Measurements from ENCODE around the gene KCNMA1. TPM values are rescaled to one million over a fixed set of nuclear protein-coding genes. Genes with fewer than 3 reads are reported as not detected.

Gene KCNMA1
- total RNA-seq, 1 donor from 2014 or later: 44.0 TPM

- peak; percentile 82 for ATAC-seq
Measured at GRCh38 chr10:77266242-77266641, 371.4 kb downstream of the KCNMA1 start.

GRCh38 chr10:77264527-77264926 is 373.1 kb downstream of the KCNMA1 start:
- ATAC-seq: no peak
- no peak for DNase-seq (ENCODE audit: low spot score)

More at GRCh38 chr10:77266242-77266641, 371.4 kb downstream of the KCNMA1 start:
- no peak for DNase-seq (ENCODE audit: low spot score)

DNA sequence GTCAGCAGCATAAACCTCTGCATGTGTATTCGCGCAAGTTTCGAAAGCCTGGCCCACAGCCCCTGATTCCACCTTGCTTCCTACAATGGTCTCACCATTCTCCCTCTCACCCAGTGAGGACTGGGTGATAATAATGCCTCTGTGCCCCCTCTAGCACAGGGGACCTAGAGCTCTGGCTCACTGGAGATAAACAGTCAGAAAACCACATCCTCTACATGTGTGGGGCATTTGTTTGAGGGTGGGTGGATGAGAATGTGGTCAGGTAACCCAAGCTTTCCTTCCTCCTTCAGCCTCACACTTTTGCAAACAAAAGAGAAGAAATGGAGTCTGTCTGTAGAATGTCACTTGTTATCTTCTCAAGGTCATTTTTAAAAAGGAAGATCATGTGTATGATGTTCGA is 373.5 kb downstream of the KCNMA1 start:
- ATAC-seq: no peak
- DNase-seq (ENCODE audit: low spot score): no peak

- ATAC-seq: no peak
- no peak for DNase-seq (ENCODE audit: low spot score)
Measured at GRCh38 chr10:77263700-77264099, 373.9 kb downstream of the KCNMA1 start.

DNA sequence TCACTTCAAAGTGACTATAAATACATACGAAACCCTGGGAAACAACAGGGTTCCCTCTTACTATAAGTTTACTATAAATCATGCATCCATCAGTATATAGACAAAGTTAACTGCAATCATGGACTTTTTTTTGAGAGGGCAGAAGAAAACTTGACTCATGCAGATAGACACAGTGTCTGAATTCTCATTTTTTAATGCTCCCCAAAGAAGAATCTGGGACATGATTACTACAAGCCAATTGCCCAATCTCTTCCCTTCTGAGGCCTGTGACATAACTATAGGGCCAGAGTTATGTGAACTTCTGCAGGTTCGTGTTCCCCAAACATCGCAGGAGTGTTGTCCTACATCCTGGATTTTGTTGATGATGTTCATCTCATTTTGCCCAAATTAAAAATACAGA is 376.5 kb downstream of the KCNMA1 start:
- DNase-seq (ENCODE audit: low spot score): no peak
- no peak for ATAC-seq

- DNase-seq (ENCODE audit: low spot score) (no peak), ATAC-seq (no peak)
Measured at GRCh38 chr10:77259171-77259874, 378.3 kb downstream of the KCNMA1 start.

DNA sequence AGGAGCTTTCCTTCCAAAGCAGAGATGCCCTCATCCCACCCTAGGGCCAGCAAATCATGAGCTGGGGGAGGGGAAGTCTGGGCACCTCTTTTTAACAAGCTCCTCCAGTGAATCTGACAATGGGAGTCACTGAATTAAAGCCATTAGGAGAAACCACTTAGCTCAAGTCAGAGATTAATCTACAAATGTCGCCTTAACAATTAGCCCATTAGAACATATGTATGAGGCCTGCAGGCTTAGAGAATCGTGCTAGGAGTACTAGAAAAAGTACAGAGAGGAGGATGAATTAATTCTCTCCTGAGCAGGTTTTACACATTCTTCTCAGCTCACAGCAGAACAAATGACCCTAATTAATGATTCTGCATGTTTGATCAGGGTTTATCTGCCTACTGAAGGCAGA is 381.3 kb downstream of the KCNMA1 start:
- ATAC-seq (no peak), DNase-seq (ENCODE audit: low spot score) (no peak)

- ATAC-seq: no peak
- no peak for DNase-seq (ENCODE audit: low spot score)
Measured at GRCh38 chr10:77253556-77254064, 384.0 kb downstream of the KCNMA1 start.

DNA sequence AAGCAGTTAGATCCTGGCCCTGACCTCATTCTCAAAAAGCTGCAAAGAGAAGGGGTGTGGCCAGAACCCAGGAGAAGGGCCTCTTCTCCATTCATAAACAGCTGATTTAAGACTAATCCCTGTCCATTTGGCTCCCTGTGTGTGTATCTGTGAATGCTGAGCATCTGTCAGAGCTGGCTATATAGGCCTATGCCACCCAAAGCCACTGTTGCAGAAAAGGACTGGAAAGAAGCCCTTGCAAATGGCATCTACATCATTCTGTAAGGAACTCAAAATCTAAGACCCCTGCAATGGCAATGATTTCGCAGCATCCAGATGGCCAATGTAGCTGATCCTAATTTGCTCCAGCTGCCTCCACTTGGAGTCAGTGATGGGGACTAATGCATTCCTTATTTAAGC is 384.5 kb downstream of the KCNMA1 start:
- DNase-seq (ENCODE audit: low spot score) (no peak), ATAC-seq (no peak)

DNA sequence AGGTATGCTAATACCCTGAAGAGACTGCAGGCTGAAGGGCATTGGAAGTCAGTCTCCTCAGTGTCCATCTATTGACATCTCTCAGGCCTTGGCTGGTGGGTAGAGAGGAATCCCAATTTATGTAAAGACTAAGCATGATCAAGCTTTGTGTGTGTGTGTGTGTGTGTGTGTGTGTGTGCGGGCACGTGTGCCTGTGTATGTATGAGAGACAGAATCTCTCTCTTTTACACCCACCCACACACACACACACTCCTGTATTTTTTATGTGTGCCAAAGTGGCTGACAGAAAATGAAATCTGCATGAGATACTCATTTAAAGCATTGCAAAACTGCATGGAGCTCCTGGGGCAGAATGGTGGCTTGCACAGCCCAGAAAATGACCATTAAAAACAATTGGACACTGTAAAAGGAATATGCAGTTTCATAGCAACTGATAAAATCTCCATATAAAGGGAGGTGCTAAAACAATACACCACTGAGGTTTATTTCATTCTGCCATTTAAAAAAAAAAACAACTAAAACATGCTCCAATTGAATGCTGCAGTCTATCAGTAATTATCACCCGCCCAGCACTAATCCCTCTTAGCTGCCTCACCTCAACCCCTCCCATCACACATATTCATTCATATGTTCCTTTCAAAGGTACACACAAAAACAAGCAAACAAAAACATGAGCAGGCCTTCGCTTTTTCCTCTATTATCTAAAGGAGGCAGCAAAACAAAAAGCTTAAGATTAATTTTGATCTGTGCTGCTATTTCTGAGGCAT is 385.0 kb downstream of the KCNMA1 start:
- ATAC-seq (no peak), DNase-seq (ENCODE audit: low spot score) (no peak)

DNA sequence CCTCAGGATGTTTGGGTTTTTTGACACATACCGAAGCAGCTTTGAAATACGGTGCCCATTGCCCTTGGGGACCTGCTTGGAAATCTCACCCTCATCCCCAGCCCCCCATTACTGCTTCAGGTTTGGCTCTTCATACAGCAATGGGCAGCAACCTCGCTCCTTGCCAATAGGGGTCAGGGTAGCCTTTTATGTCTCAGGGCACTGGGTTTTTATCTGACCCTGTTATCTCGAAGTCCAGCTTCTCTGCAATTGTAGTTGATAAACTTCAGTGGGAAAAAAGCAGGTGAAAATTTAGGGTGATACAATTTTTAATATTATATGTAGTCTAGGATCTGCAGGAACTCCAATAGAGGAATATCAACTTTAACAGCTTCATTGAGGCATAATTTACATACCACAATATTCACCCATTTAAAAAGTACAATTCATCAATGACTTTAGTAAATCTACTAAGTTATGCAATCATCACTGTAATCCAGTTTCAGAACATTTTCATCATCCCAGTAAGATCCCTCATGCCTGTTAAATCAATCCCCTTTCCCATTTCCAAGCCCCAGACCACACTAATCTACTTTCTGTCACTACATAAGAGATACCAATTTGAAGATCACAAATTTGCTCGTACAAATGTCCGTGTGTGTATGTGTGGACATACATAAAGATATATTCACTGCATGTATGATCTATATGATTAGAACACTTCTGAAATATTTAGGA is 386.2 kb downstream of the KCNMA1 start:
- DNase-seq (ENCODE audit: low spot score) (peak; percentile 57), ATAC-seq (peak; percentile 58)

DNA sequence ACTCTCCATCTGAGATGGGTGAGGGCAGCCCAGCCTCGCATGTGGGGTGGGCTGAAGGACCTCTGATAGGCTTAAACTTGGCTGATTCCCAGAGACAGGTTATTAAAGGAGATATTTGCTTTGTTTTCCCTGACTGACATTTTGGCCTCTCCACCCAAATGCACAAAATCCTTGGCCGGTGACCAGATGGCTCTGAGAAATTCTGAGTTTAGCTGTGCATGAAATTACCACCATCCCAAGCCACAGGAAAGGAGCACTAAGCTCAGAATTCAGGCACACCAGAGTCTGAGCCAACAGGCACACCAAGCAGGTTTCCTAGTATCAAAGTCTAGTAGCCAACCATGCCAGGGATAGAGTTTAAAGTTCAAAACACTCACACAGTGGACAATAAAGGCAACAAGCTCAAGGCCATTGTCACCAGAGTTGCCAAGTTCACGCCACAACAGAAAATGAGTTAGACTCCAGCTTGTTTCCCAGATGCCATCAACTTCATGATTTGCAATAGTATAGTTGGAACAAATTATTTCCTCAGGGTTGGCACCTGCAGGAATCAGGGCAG is 387.6 kb downstream of the KCNMA1 start:
- DNase-seq (ENCODE audit: low spot score) (peak; percentile 86), ATAC-seq (peak; percentile 79)

DNA sequence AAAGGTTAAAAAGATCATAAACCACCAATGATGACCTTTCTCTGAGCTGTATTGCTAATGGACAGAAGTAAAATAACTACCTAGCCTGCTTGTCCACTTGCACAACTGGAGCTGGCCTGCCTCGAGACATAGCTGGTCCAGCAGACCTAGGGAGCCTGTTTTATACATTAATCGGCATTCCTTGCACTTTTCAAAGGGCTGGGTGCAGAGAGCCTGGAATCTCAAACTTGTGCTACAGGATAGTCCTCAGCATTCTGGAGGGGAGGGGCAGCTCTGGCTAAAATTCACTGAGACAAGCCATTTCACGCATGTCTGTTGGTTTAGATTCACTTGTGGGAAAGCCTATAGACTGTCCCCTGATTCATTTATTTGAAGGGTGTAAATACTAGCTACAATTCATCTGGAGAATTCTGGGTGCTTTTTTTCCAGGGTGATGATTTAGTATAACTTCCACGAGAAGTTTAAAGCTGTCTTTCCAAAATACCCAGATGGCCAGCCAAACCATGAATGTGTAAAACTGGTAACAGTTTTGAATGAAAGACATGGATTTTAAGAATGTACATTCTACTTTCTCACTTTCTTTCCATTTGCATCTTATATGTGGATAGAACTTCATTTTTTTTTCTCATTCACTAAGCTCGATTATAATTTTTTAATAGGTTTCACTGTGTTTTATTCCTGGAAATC is 389.4 kb downstream of the KCNMA1 start:
- DNase-seq (ENCODE audit: low spot score) (no peak), ATAC-seq (no peak)

DNA sequence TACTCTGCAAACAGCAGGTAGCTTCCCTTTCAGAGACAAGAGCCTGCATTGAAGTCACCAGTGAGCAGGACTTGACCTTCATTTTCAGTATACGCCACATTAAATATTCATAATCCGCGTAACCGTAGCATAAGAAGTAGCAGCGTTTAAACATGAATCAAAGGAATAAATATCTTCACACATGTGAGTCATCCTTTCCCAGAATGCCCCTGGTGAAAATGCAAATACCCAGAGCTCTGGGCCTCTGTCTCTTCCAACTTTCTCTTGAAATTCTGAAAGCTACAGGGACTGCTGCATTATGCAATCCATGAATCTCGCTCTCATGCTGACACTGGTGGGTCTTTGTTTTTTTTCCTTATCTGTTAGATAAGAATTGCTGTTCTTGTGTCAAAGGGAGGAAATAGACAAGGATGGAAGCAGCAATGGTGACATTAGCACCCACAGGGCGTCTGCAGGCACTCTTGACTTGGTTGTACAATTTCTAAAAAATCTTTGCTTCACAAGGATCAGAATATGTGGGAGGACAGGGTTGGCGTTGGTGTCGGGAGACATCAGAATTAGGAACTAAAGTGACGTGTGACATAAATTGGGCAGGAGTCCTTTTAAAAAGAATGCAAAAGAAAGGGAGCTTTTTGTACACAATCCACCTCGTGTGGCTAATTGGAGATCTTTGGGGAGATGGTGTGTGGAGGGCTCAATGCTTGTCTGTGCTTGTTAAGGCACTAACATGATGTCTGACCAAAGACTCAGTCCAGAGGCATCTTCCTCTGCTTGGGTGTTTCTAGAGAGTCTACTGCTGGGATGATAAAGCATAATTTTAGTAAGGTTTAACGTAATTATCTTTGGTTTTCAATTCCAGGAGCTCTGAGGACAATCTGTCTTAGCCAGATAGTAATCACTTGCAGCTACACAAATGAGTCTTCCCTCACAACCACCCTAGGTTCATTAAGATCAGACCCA is 390.3 kb downstream of the KCNMA1 start:
- peak; percentile 67 for DNase-seq (ENCODE audit: low spot score)
- peak; percentile 63 for ATAC-seq

DNA sequence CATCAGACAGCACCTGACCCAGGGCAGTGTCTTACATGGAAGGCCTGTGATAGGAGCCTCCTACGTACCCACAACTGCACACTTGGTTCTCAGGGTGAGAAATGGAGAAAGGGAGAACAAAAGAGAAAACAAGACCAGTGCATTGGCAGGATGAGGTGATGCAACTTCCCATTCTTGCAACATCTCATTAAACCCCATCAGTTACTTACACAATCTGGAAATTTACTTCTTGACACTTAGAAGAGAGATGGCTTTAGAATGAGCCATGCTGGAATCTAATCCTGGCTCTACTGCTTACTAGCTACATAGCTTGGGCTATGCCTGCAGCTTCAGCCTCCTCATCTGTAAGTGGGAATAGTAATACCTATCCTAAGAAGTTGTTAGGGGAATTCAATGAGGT is 391.7 kb downstream of the KCNMA1 start:
- ATAC-seq (no peak), DNase-seq (ENCODE audit: low spot score) (no peak)

DNA sequence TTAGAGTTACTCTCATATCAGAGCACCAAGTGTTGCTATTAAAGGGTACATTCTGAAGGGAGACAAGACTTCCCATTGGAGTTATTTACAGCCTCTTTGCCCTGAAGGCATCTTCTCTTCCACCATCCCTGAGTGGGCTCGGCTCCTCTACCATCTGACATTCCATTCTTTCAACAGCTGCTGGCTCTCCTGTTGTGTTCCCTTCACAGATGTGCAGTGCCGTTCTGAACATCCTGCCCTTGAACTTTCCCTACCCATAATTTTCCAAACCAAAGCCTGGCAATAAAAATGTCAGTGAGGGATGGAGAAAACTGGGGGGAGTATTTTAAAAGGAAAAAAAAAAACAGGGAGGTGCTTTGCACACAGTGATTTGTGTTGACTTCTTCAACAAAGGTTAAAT is 392.9 kb downstream of the KCNMA1 start:
- DNase-seq (ENCODE audit: low spot score) (no peak), ATAC-seq (no peak)

DNA sequence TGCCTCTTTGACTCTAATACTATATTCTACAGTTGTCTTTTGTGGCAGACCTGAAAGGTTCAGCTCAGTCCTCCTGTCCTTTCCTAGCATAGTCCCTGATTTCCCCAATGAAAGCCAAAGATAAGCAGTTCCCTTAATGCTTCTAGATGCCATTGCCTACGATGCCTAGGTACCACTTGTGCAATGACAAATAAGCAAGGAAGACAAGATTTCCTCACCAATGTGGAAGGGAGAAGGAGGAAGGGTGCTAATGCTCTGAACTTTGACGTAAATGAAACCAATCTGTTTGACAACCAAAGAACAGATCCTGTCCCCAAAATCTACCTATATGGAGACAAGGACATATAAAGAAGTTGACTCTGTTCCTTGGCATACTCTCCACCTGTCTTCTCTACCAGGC is 393.3 kb downstream of the KCNMA1 start:
- ATAC-seq: no peak

DNA sequence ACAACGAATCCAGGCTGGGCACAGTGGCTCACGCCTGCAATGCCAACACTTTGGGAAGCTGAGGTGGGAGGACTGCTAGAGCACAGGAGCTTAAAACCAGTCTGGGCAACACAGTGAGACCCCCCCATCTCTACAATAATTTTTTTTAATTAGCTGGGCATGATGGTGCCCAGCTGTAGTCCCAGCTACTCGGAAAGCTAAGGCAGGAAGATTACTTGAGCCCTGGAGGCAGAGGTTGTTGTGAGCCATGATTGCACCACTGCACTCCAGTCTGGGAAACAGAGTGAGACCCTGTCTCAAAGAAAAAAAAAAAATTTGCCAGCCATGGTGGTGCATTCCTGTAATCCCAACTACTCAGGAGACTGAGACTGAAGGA is 396.3 kb downstream of the KCNMA1 start:
- ATAC-seq: no peak
- DNase-seq (ENCODE audit: low spot score): no peak

More for the DNA sequence above, 393.3 kb downstream of the KCNMA1 start:
- DNase-seq (ENCODE audit: low spot score): no peak

GRCh38 chr10:77240706-77241349 is 396.8 kb downstream of the KCNMA1 start:
- no peak for DNase-seq (ENCODE audit: low spot score)
- no peak for ATAC-seq
